WTC11 (cell line): ENCODE measurements around the gene ABCA3. TPM values are rescaled to one million over a fixed set of nuclear protein-coding genes. Genes with fewer than 3 reads are reported as not detected.

Source experiments
- ATAC-seq: fragments of 200-7000 bp; cut with Tn5 transposase; 2 replicates; pipeline ENCODE4 v1.10.0; 2021; ENCODE audit warnings: mild to moderate bottlenecking, moderate library complexity
- CTCF ChIA-PET: fragments of 300-600 bp; sonication (Branson Sonifier 250); formaldehyde crosslinking; loops from one replicate; lab custom pipeline; 2021; ENCODE audit warnings: antibody characterized with exemption; lab: Charles Lee
- POLR2A ChIA-PET: fragments of 350-600 bp; sonication (Branson Sonifier 250); formaldehyde crosslinking; loops from one replicate; lab custom pipeline; 2021; ENCODE audit warnings: antibody characterized with exemption; lab: Charles Lee
- DNase-seq: peaks from one replicate; pipeline ENCODE4 v3.0.0; 2021; ENCODE audit warnings: low spot score
- H3K27ac Mint-ChIP-seq: 2 replicates; pipeline ENCODE4 v1.8.0; 2021; ENCODE audit warnings: mixed read lengths
- H3K27me3 Mint-ChIP-seq: 2 replicates; pipeline ENCODE4 v1.8.0; 2021; ENCODE audit warnings: low read depth, mild to moderate bottlenecking, moderate library complexity, mixed read lengths
- H3K36me3 Mint-ChIP-seq: 2 replicates; pipeline ENCODE4 v1.8.0; 2021; ENCODE audit warnings: mixed read lengths
- H3K4me1 Mint-ChIP-seq: 2 replicates; pipeline ENCODE4 v1.8.0; 2022; ENCODE audit warnings: mixed read lengths
- H3K4me3 Mint-ChIP-seq: 2 replicates; pipeline ENCODE4 v1.8.0; 2021; ENCODE audit warnings: mild to moderate bottlenecking, moderate library complexity, mixed read lengths
- H3K9me3 Mint-ChIP-seq: 2 replicates; pipeline ENCODE4 v1.8.0; 2021; ENCODE audit warnings: mixed read lengths
- CBFB ChIP-seq: sonication (generic); formaldehyde crosslinking; IDR thresholded peaks from 2 replicates; pipeline ENCODE4 v1.8.1; 2022; ENCODE audit warnings: mild to moderate bottlenecking, low read depth, missing genetic modification reagents
- FOXJ3 ChIP-seq: sonication (generic); formaldehyde crosslinking; IDR thresholded peaks from 2 replicates; pipeline ENCODE4 v1.9.0; 2021; ENCODE audit warnings: missing genetic modification reagents, mild to moderate bottlenecking, borderline replicate concordance
- FOXP1 ChIP-seq: sonication (generic); formaldehyde crosslinking; IDR thresholded peaks from 2 replicates; pipeline ENCODE4 v1.8.0; 2022; ENCODE audit warnings: missing genetic modification reagents, mild to moderate bottlenecking, moderate library complexity, borderline replicate concordance
- FOXP4 ChIP-seq: sonication (generic); formaldehyde crosslinking; IDR thresholded peaks from 2 replicates; pipeline ENCODE4 v1.8.0; 2022; ENCODE audit warnings: mild to moderate bottlenecking, missing genetic modification reagents
- GABPB1 ChIP-seq: sonication (generic); formaldehyde crosslinking; IDR thresholded peaks from 2 replicates; pipeline ENCODE4 v1.8.1; 2023; ENCODE audit warnings: mild to moderate bottlenecking, missing genetic modification reagents
- GTF2I ChIP-seq: fragments of 250-450 bp; sonication (Bioruptor Pico); conservative IDR thresholded peaks from 2 replicates; pipeline ENCODE4 v1.4.0; 2021; ENCODE audit warnings: mild to moderate bottlenecking
- JAZF1 ChIP-seq: fragments of 250-450 bp; sonication (Bioruptor Pico); IDR thresholded peaks from 2 replicates; pipeline ENCODE4 v1.9.0; 2021; ENCODE audit warnings: moderate library complexity, mild to moderate bottlenecking, inconsistent platforms
- KAT7 ChIP-seq: sonication (generic); formaldehyde crosslinking; IDR thresholded peaks from 2 replicates; pipeline ENCODE4 v1.8.1; 2023; ENCODE audit warnings: missing genetic modification reagents, mild to moderate bottlenecking, borderline replicate concordance
- MLX ChIP-seq: sonication (generic); formaldehyde crosslinking; IDR thresholded peaks from 2 replicates; pipeline ENCODE4 v1.8.1; 2023; ENCODE audit warnings: mild to moderate bottlenecking, missing genetic modification reagents, moderate library complexity
- NFYB ChIP-seq: sonication (generic); formaldehyde crosslinking; conservative IDR thresholded peaks from 2 replicates; pipeline ENCODE4 v1.8.0; 2022; ENCODE audit warnings: low read depth, missing genetic modification reagents
- RELA ChIP-seq: sonication (generic); formaldehyde crosslinking; IDR thresholded peaks from 2 replicates; pipeline ENCODE4 v1.8.1; 2022; ENCODE audit warnings: missing genetic modification reagents, mild to moderate bottlenecking, borderline replicate concordance
- RORB ChIP-seq: fragments of 250-450 bp; sonication (Bioruptor Pico); IDR thresholded peaks from 2 replicates; pipeline ENCODE4 v1.9.0; 2021; ENCODE audit warnings: mild to moderate bottlenecking
- TEAD1 ChIP-seq: sonication (generic); formaldehyde crosslinking; IDR thresholded peaks from 2 replicates; pipeline ENCODE4 v1.8.0; 2022; ENCODE audit warnings: mild to moderate bottlenecking, missing genetic modification reagents
- TEAD4 ChIP-seq: sonication (generic); formaldehyde crosslinking; IDR thresholded peaks from 2 replicates; pipeline ENCODE4 v1.8.0; 2022; ENCODE audit warnings: mild to moderate bottlenecking, missing genetic modification reagents
- ZNF232 ChIP-seq: sonication (generic); formaldehyde crosslinking; IDR thresholded peaks from 2 replicates; pipeline ENCODE4 v1.8.0; 2022; ENCODE audit warnings: mild to moderate bottlenecking, missing genetic modification reagents
- ZNF512 ChIP-seq: sonication (generic); formaldehyde crosslinking; IDR thresholded peaks from 2 replicates; pipeline ENCODE4 v1.8.1; 2022; ENCODE audit warnings: missing genetic modification reagents, borderline replicate concordance
- ZNF671 ChIP-seq: fragments of 250-450 bp; sonication (Bioruptor Pico); IDR thresholded peaks from 2 replicates; pipeline ENCODE4 v1.8.0; 2021; ENCODE audit warnings: mild to moderate bottlenecking
- ZSCAN18 ChIP-seq: fragments of 250-450 bp; sonication (Bioruptor Pico); IDR thresholded peaks from 2 replicates; pipeline ENCODE4 v2.1.2; 2022; ENCODE audit warnings: mild to moderate bottlenecking, moderate library complexity
- total RNA-seq: library from RNA; stranded (reverse); gene quantifications from 3 replicates; pipeline ENCODE4 v1.2.3, GENCODE V29; 2021
- TF ChIP-seq, protein P1 (sequence below): sonication (generic); formaldehyde crosslinking; IDR thresholded peaks from 2 replicates; pipeline ENCODE4 v1.8.0; 2022; ENCODE audit warnings: mild to moderate bottlenecking, missing genetic modification reagents
- TF ChIP-seq, protein P2 (sequence below): sonication (generic); formaldehyde crosslinking; conservative IDR thresholded peaks from 2 replicates; pipeline ENCODE4 v1.8.1; 2022; ENCODE audit warnings: mild to moderate bottlenecking, missing genetic modification reagents
- TF ChIP-seq, protein P3 (sequence below): sonication (generic); formaldehyde crosslinking; IDR thresholded peaks from 2 replicates; pipeline ENCODE4 v1.8.0; 2023; ENCODE audit warnings: missing genetic modification reagents, mild to moderate bottlenecking, borderline replicate concordance
- TF ChIP-seq, protein P4 (sequence below): fragments of 250-450 bp; sonication (Bioruptor Pico); conservative IDR thresholded peaks from 2 replicates; pipeline ENCODE4 v1.9.0; 2021; ENCODE audit warnings: mild to moderate bottlenecking

The ABCA3 gene
- total RNA-seq, 1 experiment from 2014 or later: 12.1 TPM

GRCh38 chr16:2325181-2325580 is 15.3 kb downstream of the ABCA3 start:
- Mint-ChIP-seq H3K4me3 (no peak overlapping the region), H3K27ac (no peak overlapping the region), H3K27me3 (no peaks in the 10 kb centered on the region), H3K36me3 (no peaks in the 10 kb centered on the region), H3K4me1 (no peaks in the 10 kb centered on the region), H3K9me3 (no peaks in the 10 kb centered on the region)
- no peak for ATAC-seq
- ChIA-PET POLR2A (no interaction called here), CTCF (interaction anchor here (1.0 kb wide), 1 partner anchor 176 kb away, joined by 4 read pairs; no protein-coding TSS in a partner anchor)
- TF ChIP-seq, protein P1, sequence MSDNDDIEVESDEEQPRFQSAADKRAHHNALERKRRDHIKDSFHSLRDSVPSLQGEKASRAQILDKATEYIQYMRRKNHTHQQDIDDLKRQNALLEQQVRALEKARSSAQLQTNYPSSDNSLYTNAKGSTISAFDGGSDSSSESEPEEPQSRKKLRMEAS (CRISPR knock-in tag): no peak
- TF ChIP-seq, protein P2, sequence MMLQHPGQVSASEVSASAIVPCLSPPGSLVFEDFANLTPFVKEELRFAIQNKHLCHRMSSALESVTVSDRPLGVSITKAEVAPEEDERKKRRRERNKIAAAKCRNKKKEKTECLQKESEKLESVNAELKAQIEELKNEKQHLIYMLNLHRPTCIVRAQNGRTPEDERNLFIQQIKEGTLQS (CRISPR knock-in tag): no peak
- TF ChIP-seq FOXJ3 (CRISPR knock-in tag): no peak
- TF ChIP-seq, protein P3, sequence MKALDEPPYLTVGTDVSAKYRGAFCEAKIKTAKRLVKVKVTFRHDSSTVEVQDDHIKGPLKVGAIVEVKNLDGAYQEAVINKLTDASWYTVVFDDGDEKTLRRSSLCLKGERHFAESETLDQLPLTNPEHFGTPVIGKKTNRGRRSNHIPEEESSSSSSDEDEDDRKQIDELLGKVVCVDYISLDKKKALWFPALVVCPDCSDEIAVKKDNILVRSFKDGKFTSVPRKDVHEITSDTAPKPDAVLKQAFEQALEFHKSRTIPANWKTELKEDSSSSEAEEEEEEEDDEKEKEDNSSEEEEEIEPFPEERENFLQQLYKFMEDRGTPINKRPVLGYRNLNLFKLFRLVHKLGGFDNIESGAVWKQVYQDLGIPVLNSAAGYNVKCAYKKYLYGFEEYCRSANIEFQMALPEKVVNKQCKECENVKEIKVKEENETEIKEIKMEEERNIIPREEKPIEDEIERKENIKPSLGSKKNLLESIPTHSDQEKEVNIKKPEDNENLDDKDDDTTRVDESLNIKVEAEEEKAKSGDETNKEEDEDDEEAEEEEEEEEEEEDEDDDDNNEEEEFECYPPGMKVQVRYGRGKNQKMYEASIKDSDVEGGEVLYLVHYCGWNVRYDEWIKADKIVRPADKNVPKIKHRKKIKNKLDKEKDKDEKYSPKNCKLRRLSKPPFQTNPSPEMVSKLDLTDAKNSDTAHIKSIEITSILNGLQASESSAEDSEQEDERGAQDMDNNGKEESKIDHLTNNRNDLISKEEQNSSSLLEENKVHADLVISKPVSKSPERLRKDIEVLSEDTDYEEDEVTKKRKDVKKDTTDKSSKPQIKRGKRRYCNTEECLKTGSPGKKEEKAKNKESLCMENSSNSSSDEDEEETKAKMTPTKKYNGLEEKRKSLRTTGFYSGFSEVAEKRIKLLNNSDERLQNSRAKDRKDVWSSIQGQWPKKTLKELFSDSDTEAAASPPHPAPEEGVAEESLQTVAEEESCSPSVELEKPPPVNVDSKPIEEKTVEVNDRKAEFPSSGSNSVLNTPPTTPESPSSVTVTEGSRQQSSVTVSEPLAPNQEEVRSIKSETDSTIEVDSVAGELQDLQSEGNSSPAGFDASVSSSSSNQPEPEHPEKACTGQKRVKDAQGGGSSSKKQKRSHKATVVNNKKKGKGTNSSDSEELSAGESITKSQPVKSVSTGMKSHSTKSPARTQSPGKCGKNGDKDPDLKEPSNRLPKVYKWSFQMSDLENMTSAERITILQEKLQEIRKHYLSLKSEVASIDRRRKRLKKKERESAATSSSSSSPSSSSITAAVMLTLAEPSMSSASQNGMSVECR (CRISPR knock-in tag): no peak
- TF ChIP-seq FOXP4 (CRISPR knock-in tag): no peak
- no peak for TF ChIP-seq KAT7
- no peak for TF ChIP-seq FOXP1 (CRISPR knock-in tag)
- no peak for TF ChIP-seq NFYB (CRISPR knock-in tag)
- no peak for TF ChIP-seq GABPB1
- TF ChIP-seq JAZF1: no peak
- TF ChIP-seq GTF2I (CRISPR knock-in tag): no peak
- DNase-seq: no peak

DNA sequence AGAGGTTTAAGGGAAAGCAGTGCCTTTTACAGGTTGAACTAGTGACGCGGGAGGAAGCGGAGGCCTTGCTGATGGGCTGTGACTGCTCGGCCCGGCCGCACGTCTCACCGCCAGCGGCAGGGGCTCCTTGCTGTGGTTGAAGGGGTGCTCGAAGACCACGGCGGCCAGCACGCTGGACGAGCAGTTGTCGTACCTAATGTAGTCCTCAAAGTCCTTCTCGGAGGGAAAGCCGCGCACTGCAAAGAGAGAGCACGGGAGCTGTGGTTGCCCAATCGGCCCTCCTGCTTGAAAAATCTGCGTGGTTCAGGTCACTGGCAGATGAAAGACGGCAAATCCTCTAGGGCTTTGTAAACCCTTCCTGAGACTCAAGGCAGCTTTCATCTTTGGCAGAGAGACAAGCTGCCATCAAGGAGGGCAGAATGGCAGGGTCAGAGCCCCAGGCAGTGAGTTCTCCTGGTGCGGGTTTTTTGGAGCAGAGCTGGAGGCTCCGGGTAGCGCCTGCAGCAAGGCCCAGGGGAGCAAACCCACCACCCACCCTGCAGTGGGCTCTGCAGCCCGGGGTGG is 16.1 kb downstream of the ABCA3 start:
- Mint-ChIP-seq H3K36me3 (no peaks in the 10 kb centered on the region), H3K9me3 (no peaks in the 10 kb centered on the region), H3K4me1 (no peaks in the 10 kb centered on the region), H3K27ac (no peak overlapping the region), H3K4me3 (no peak overlapping the region), H3K27me3 (no peaks in the 10 kb centered on the region)
- ChIA-PET CTCF (interaction anchor here (0.7 to 1.0 kb wide), 2 partner anchors 16 to 177 kb away, joined by 3 to 4 read pairs; partner anchors contain the start of gene ABCA3), POLR2A (interaction anchor here (0.5 kb wide), 1 partner anchor 34 kb away, joined by 3 read pairs; no protein-coding TSS in a partner anchor)
- ATAC-seq: no peak
- no peak for DNase-seq
- no peak for TF ChIP-seq MLX (CRISPR knock-in tag)
- TF ChIP-seq ZNF512: no peak
- TF ChIP-seq TEAD4 (CRISPR knock-in tag): no peak
- TF ChIP-seq TEAD1 (CRISPR knock-in tag): no peak
- TF ChIP-seq RORB: no peak
- TF ChIP-seq ZNF232 (CRISPR knock-in tag): no peak
- no peak for TF ChIP-seq ZSCAN18 (CRISPR knock-in tag)
- TF ChIP-seq, protein P2 (CRISPR knock-in tag): no peak
- TF ChIP-seq CBFB: no peak
- TF ChIP-seq, protein P4, sequence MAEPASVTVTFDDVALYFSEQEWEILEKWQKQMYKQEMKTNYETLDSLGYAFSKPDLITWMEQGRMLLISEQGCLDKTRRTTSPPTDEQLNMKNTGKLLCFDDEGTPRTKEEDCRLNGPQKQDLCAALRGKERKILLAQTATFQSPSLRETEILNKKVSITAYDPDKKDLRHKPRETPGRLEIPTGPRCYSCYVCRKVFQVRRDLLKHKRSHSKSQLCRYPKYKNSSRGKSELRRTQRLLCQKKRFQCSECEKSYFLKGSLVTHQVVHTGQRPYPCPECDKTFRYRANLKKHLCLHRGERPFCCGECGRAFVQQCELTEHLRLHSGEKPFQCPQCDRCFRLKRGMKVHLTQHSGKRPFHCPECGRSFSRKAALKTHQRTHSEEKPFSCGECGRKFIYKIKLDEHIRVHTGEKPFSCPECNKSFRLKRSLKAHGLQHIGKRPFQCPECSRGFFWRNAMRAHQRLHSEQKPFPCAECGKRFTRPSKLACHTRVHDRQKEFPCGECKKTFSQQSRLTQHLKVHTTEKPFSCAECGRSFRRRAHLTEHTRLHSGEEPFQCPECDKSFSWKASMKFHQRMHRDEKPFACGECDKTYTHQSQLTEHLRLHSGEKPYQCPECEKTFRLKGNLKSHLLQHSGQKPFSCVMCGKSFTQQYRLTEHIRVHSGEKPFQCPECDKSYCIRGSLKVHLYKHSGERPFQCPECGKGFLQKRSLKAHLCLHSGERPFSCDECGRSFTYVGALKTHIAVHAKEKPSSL (CRISPR knock-in tag): no peak
- TF ChIP-seq ZNF671 (CRISPR knock-in tag): no peak
- no peak for TF ChIP-seq RELA (CRISPR knock-in tag)
